Natural killer cell (primary cell): Measurements from ENCODE around the gene ATOH8. TPM values are rescaled to one million over a fixed set of nuclear protein-coding genes. Genes with fewer than 3 reads are reported as not detected.

Experiments used
- ATAC-seq, 3 donors: fragments of 150-1000 bp in 2 of 3; fragments of 200-7000 bp in 1 of 3; cut with Tn5 transposase; 1 replicate in 1 of 3; 2 replicates in 2 of 3; pipeline ENCODE4 v1.10.0; 2021; ENCODE audit warnings: mild to moderate bottlenecking in 2 of 3, moderate library complexity in 2 of 3
- DNase-seq, 2 donors: peaks; one replicate each; pipeline versions ENCODE4 v3.0.0 to v3.0.0-alpha.2; 2013 to 2021; ENCODE audit warnings: mixed read lengths in 1 of 2
- H3K27ac ChIP-seq: one replicate; pipeline ENCODE4 v1.5.1; 2013; ENCODE audit warnings: mild to moderate bottlenecking, low read length
- H3K27me3 ChIP-seq: one replicate; pipeline ENCODE4 v1.6.1; 2013; ENCODE audit warnings: low read length; ENCODE audit not compliant: control insufficient read depth, insufficient read depth
- H3K36me3 ChIP-seq: one replicate; pipeline ENCODE4 v1.6.1; 2013; ENCODE audit warnings: low read length; ENCODE audit not compliant: control insufficient read depth, insufficient read depth
- H3K4me1 ChIP-seq: one replicate; pipeline ENCODE4 v1.6.1; 2013; ENCODE audit warnings: low read length; ENCODE audit not compliant: control insufficient read depth, insufficient read depth
- H3K4me3 ChIP-seq: one replicate; pipeline ENCODE4 v1.5.1; 2013; ENCODE audit warnings: low read length
- H3K9me3 ChIP-seq: one replicate; pipeline ENCODE4 v1.6.1; 2013; ENCODE audit warnings: low read length; ENCODE audit not compliant: control insufficient read depth, insufficient read depth
- H3K27ac Mint-ChIP-seq, 2 donors: one replicate each; pipeline ENCODE4 v1.8.0; 2022; ENCODE audit warnings: mild to moderate bottlenecking in 2 of 2, mixed read lengths in 2 of 2, moderate library complexity in 1 of 2
- H3K27me3 Mint-ChIP-seq, 2 donors: one replicate each; pipeline ENCODE4 v1.8.0; 2022; ENCODE audit warnings: low read depth in 2 of 2, mixed read lengths in 2 of 2
- H3K36me3 Mint-ChIP-seq: one replicate; pipeline ENCODE4 v1.8.0; 2022; ENCODE audit warnings: mixed read lengths
- H3K4me1 Mint-ChIP-seq, 2 donors: one replicate each; pipeline ENCODE4 v1.8.0; 2022; ENCODE audit warnings: mixed read lengths in 2 of 2
- H3K4me3 Mint-ChIP-seq: one replicate; pipeline ENCODE4 v1.8.0; 2022; ENCODE audit warnings: mild to moderate bottlenecking, moderate library complexity, mixed read lengths
- H3K9me3 Mint-ChIP-seq, 2 donors: one replicate each; pipeline ENCODE4 v1.8.0; 2022; ENCODE audit warnings: mixed read lengths in 2 of 2
- CTCF ChIP-seq: fragments of 200-600 bp; IDR thresholded peaks from one replicate; pipeline ENCODE4 v1.8.0; 2022; ENCODE audit warnings: antibody characterized with exemption
- WGBS: methylation state at CpG from one replicate; pipeline ENCODE4 v1.1.7; 2013; ENCODE audit warnings: missing lambda C conversion rate; ENCODE audit not compliant: insufficient coverage; 5-methylcytosine and 5-hydroxymethylcytosine counted together
- intact Hi-C: fragments of 100-400 bp; cut with micrococcal nuclease; formaldehyde crosslinking; loops from one replicate; pipeline ENCODE4 v1.14.2; 2022
- total RNA-seq, 4 donors: library from RNA; stranded (reverse); fragments of 120-200 nt in 1 of 4; gene quantifications; one replicate each; pipeline versions ENCODE4 v1.2.3 to v1.2.4, GENCODE V29; 2013 to 2022

ATOH8 gene
- total RNA-seq, 3 donors from 2014 or later (not counting 1 experiment from before 2014, with no cell fraction given), result 0.23 TPM; not detected in 2

- Histone ChIP-seq H3K4me3 (no peak overlapping the region), H3K9me3 (no peaks in the 10 kb centered on the region), H3K36me3 (no peaks in the 10 kb centered on the region), H3K27ac (no peak overlapping the region), H3K27me3 (no peaks in the 10 kb centered on the region), H3K4me1 (peaks cover 16% of the 10 kb centered on the region)
- DNase-seq (no peak), ATAC-seq (no peak)
- WGBS, result 72% methylated on average over 7 of the region's 8 CpGs
- Mint-ChIP-seq H3K4me1 (peaks cover 0 to 6% of the 10 kb centered on the region in 2 donors), H3K9me3 (no peaks in the 10 kb centered on the region), H3K4me3 (no peak overlapping the region), H3K36me3 (no peaks in the 10 kb centered on the region), H3K27me3 (peaks cover 47 to 63% of the 10 kb centered on the region in 2 donors), H3K27ac (no peak overlapping the region)
- intact Hi-C loops, result no loop called here
- TF ChIP-seq CTCF, result no peak
These were observed 8.2 kb upstream of the ATOH8 start for GRCh38 chr2:85745619-85746018.

DNA sequence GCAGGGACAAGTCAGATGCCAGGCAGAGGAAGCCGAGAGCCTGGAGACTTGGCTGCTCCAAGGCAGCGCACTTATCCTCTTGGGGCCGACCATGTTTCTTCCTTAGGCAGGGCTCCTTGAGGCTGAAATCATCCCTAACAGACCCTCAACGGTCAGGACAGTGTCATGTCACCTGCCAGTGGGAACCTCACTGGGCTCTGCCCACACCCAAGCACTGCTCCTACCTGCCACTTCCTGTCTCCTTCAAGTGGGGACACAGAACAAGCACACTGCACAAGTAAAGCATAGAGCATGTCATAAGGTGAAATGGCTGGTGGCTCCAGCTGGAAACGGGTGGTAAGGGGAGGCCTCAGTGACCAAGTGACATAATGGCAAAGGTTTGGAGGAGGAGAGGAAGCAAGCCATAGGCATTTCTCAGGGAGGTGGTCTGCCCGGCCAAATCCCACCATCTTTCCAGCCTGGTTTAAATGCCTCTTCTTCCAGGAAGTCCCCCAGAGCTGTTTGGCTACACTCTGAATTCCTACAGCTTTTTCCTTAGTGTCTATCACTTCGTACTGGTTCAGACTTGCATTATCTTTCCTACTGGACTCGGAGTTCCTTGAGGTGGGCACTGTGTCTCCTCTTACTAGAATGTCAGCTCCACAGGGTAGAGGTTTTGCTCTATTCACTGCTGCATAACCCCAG, 7.3 kb upstream of the ATOH8 start:
- H3K9me3 Mint-ChIP-seq, result no peaks in the 10 kb centered on the region
- no peak overlapping the region for H3K27ac ChIP-seq
- 81% methylated on average over 8 of the region's 8 CpGs for WGBS
- no peak overlapping the region for H3K4me3 ChIP-seq
- ATAC-seq (no peak), DNase-seq (no peak)
- no peaks in the 10 kb centered on the region for H3K9me3 ChIP-seq
- intact Hi-C loops, result no loop called here
- peaks cover 47 to 65% of the 10 kb centered on the region in 2 donors for H3K27me3 Mint-ChIP-seq
- H3K4me3 Mint-ChIP-seq, result no peak overlapping the region
- H3K36me3 ChIP-seq, result no peaks in the 10 kb centered on the region
- H3K4me1 Mint-ChIP-seq, result peaks cover 0 to 6% of the 10 kb centered on the region in 2 donors
- H3K27me3 ChIP-seq, result peaks cover 8% of the 10 kb centered on the region
- no peak for TF ChIP-seq CTCF
- no peak overlapping the region for H3K27ac Mint-ChIP-seq
- H3K36me3 Mint-ChIP-seq, result no peaks in the 10 kb centered on the region
- peaks cover 17% of the 10 kb centered on the region for H3K4me1 ChIP-seq

DNA sequence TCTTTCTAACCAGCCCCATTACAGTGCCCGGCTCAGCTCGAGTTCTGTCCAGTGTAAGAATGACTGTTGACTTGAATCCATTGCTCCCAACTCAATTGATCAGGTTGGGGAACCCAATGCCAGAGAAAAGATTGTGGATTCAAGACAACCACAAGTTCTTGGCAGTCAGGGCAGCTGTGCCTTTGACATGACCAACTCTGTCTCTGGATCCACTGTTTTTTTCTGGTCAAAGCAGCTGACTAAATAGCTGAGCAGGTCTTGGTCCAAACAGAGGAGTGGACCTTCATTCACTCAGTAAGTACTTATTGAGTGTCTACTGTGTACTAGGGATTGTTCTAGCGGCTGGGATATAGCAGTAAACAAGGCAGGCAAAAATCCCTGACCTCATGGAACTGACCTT, 6.3 kb upstream of the ATOH8 start:
- intact Hi-C loops, result no loop called here
- Mint-ChIP-seq H3K9me3 (no peaks in the 10 kb centered on the region), H3K27ac (no peak overlapping the region), H3K4me1 (peaks cover 0 to 6% of the 10 kb centered on the region in 2 donors), H3K4me3 (no peak overlapping the region), H3K27me3 (peaks cover 48 to 65% of the 10 kb centered on the region in 2 donors), H3K36me3 (no peaks in the 10 kb centered on the region)
- DNase-seq (no peak), ATAC-seq (no peak)
- Histone ChIP-seq H3K36me3 (no peaks in the 10 kb centered on the region), H3K27me3 (peaks cover 13% of the 10 kb centered on the region), H3K4me1 (peaks cover 17% of the 10 kb centered on the region), H3K9me3 (no peaks in the 10 kb centered on the region), H3K4me3 (no peak overlapping the region), H3K27ac (no peak overlapping the region)
- no peak for TF ChIP-seq CTCF
- 89% methylated on average over 3 of the region's 3 CpGs for WGBS
